HG02970 (cell line): Measurements from ENCODE around the gene PREX1.

Experiments
- ATAC-seq: cut with Tn5 transposase; IDR thresholded peaks from one replicate; pipeline ENCODE4 v1.9.1; 2021; ENCODE audit warnings: mild to moderate bottlenecking, moderate library complexity, moderate number of reproducible peaks; ENCODE audit not compliant: unreplicated experiment, low FRiP score

PREX1 gene

DNA sequence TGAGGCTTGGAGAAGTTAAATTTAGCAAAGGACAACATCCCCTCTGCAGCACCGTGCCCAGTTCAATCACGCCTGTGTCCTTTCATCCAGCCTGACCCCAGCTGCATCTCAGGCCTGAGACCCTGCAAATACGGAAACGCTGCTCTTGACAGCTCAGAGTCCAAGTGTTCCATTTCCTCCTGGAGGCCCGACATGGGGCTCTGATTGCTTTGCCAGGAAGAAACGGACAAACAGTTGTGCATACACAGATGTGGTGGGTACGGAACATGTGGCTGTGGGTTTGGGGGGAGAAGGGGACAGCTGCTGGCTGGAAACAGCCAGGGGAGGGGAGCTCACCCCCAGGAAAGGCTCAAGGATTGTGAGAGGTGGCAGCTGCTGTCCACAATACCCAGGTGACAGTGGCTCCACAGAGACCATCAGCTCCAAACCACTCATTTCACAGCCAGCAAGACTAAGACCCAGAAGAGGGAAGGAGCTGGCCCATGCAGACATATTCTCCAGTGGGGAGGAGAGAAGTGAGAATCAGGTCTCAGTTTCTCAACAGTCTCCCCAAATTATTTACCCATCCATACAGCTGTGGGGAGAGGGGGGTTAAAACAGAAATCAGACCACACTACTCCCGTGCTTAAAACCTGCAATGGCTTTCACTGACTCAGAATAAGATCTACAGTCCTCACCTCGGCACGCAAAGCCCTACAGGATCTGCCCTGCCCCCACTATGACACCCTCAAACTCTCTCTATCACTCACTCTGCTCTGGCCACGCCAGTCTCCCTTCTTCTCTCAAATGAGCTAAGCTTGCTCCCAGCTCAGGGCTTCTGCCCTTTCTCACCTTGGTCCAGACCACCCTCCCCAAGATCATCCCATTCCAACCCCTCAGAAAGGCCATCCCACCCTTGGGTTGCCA is 89.1 kb downstream of the PREX1 start:
- no peak for ATAC-seq

DNA sequence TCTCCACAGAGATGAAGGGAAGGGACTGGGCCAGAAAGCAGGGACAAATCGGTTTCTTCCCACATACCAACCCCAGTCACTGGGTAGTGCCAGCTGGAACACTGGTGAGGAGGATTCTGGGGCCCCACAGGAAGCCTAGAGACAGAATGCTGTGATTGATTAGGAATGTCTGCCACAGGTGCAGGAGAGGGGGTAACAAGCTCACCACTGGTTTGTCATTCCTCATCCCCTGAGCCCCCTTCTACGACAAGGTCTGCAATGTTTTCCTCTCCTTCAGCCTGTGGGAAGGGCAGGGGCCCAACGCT is 89.8 kb downstream of the PREX1 start:
- ATAC-seq, result no peak

DNA sequence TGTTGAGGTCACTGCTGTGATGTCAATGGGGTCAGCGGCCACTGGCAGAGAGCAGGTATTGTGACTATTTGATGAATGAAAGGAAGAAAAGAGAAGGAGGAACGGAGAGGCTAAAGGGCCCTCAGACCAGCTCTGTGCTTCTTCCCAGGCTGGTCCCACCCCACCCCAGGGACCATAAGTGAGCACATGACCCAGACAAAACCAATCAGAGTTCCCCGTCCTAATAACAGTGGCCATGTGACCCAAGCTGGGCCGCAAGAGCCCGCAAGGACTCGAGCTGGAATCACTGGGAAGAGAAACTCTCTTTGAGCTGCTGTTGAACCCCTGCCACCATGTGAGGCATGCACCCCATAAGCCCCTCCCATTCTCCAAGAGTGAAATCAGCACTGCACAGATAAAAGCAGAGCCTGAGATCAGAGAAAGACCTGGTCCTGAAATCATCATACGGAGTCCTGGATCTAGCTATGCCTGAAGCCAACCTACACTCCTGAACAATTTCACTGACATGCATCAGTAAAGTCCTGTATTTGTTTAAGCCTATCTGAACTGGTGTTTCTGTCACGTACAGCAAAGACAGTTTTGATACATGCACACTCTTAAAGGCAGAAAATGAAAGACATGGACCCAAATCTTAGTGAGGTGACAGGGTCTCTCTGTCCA is 90.2 kb downstream of the PREX1 start:
- no peak for ATAC-seq

DNA sequence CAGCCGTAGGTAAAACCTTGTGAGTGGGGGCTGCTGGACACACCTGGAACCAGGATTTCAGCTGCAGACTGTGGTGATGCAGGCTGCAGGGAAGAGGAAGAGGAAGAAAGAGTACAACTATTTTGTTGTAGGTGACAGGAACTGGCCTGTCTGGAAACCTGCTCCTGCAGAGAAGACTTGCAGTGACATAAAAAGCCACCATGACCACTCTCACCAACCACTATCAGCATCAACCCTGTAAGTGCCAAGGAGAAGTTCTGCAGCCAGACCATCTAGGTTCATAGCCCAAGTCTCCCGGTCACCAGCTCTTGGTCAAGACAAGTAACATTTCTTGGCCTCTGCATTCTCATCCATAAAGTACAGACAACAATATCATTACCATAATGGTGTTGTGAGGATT is 91.2 kb downstream of the PREX1 start:
- no peak for ATAC-seq

DNA sequence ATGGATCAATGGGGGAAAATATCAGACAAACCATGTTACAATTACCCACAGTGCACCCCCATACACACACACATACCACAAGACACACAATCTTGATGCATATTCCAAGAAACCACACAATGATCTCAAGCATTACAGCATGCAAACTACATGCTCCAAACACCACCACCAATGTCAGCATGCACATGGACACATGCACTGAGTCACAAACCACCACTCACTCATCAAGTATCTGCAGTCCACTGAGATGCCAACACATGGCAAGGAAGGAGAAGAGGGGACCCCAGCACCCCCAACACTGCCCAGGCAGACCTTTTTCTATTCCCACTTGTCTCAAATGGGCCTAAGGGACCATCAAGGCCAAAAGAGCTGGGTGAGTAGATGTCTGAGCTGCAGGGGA is 91.6 kb downstream of the PREX1 start:
- ATAC-seq, result no peak

DNA sequence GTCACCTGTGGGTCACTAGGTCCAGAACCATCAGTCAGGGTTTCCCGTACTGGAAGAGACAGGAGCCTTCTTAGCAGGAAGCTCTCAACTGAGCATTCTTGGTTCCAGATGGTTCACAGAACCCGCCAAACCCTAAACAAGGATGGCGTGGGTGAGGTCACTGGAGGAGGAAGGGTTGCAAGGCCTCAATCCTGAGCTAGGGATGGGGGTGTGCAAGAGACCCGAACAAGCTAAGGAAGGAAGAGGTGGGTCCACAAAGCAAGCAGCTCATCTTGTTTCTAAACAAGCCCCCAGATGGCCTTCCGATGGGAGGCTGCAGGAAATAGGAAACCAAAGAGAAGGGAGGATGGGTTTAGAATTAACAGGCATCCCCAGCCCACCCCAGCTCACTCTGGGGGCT is 92.7 kb downstream of the PREX1 start:
- ATAC-seq, result no peak

DNA sequence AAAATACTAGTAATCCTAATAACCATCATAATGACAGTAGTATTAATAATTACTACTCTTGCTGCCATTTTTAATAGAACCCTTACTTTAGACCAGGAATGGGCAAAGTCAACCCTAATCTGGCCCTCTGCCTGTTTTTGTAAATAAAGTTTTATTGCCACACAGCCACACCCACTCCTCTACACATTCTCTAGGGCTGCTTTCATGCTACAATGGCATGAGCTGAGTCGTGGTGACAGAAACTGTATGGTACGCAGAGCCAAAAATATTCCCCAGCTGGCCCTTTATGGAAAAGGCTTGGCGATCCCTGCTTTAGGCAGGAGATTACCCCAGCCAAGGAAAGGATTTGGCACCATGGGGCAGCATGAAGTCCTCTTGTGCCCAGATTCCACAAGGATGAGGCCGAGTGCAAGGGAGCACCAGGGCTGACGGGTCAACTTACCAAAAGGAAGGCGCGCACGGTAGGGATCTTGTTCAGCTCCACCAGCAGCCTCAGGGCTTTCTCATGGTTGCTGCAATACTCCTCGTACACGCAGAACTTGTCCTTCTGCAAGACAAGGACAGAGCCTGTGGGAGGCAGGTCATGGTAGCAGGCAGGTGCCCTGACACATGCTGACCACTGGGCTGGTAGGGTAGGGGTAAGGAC is 93.6 kb downstream of the PREX1 start:
- no peak for ATAC-seq

DNA sequence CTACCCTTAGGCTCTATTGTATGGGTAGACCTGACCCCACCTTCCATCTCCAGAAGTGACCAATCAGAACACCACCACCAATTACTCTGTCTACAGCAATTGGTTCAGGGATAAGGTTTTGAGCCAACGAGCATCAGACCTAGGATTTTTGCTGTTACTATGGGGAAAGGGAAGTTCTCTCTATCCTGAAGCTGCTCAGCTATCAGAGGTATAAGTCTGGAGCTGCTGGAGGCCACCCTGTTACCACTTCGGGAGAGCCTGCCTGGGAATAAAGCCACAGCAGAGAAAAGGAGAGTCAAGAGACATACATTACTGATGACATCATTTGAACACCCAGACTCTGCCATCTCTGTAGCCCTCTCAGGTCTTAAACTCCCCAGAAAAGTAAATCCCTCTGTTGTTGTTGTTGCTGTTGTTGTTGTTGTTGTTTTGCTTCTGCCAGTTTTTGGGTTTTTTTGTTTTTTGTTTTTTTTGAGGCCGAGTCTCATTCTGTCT is 94.5 kb downstream of the PREX1 start:
- ATAC-seq, result no peak

DNA sequence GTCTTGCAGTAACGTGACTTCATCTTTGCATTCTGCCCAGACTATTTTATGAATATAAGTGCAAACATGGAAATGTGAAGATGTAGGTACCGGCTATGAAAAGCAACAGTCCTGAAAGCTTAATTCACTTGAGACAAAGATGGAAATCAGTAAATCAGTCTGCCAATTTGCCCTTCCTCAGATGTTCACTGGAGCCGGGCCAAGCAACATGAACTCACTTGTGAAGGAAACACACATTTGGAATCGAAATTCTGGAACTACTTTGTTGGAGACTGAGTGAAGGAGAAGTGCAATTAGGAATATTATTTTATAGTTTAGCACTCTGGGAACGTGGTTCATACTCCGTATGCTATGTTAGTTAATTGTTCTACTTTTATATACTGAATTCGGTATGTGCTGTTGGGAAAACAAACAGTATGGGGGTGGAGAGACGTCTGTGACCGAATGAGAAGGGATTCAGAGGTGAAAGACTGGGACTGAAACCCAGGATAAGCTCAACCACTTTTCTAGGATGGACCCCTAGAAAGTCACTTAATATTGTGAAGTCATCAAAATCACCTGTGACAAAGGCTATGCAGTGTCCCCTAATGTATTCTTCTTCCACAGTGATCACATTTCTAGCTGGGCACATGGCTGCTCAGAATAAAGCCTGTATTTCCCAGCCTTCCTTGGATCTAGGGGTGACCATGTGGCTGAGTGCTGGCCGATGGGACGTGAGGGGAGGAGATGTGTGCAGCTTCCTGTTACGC is 95.5 kb downstream of the PREX1 start:
- ATAC-seq, result no peak

DNA sequence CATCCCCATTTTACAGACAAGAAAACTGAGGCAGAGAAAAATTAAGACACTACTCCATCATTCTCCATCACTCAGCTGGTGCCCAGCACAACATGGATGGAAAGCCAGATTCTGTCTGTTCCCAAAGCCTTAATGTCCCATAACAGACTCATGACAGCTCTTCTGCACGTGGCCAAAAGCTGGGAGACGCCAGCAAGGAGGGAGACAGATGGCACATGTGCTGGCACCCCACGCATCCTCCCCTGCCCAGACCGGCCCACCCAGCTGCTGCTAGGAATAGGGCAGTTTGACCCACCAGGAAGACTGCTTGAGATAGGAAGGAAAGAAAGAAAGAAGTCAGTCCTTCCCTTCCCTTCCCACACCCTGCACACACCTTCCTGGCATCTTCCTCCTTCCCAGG is 96.3 kb downstream of the PREX1 start:
- no peak for ATAC-seq

DNA sequence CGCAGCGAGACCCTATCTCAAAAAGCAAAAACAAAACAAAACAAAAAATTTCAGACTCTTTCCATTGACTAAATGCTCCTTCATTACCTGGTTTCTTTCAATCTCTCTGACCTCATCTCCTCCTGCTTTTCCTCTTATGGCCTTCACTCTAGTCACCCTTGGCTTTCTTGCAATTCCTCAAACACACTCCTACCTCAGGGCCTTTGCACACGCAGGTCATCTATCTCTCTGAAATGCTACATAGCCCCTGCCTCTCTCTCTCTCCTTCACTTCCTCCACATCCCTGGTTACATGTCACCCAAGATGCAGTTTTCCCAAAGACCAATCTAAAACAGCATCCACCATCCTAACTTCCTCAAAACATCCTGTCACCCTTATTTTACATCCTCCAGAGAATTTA is 96.8 kb downstream of the PREX1 start:
- ATAC-seq, result no peak

DNA sequence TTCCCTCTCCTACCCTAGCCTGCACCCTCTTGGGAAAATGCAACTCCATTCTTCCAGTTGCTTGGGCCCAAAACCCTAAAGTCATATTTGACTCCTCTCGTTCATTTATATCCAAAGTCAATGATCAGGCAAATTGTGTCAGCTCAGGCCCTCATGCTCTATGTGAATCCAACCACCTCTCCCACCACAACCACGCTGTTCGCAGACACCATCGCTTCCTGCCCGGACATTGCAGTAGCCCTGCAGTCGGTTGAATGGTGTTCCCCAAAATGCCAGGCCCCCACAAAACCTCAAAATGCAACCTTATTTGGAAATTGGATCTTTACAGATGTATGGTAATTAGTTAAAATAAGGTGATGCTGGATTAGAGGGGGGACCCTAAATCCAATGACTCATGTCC is 98.3 kb downstream of the PREX1 start:
- no peak for ATAC-seq

DNA sequence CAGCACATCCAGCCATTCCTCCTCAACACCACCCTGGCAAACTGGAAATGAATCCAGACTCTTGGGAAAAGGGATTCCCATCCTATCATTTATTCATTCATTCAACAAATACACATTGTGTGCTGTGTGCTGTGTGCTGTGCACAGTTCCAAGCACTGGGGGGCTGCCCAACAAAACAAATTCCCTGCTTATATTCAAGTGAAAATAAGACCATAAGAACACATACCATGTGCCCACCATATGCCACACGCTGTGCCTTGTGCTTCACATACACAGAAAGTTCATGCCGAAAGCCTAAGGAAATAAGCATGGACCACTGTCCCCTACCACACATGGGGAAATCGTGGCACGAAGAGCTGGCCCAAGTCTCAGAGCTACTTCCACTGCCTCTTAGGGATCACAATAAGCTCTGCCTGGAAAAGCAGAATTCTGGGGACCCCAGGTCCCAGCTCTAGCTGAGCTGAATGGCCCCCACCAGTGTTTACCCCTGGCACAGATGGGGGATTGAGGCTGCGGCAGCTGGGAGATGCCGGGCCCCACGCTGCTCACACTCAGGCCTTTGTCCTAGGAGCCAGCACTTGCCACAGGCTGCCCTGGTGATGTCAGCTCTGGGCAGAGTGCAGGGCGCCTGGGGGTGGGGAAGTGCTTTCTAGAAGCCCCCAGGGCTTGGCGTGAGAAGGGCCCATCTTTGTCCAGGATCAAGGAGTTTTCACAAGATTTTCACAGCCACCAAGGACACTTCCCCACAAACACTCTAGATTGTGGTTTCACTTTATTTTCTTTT is 99.6 kb downstream of the PREX1 start:
- ATAC-seq, result no peak

DNA sequence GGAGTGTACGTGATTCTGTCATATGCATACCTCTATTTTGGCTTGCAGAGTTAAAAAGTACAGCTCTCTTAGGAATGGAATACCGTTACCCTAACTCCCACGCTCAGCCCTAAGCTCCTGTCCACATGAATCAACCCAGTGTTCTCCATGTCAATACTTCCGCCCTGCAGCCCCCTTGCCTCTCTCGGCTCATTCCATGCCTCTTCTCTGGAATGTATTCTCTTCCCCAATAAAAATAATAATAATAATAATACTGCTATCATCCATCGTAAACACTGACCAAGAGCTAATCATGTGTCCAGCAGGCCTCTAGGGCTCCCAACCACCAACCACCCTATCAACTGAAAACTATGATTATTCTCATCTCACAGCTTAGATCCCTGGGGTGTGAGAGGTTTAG is 100.6 kb downstream of the PREX1 start:
- no peak for ATAC-seq

DNA sequence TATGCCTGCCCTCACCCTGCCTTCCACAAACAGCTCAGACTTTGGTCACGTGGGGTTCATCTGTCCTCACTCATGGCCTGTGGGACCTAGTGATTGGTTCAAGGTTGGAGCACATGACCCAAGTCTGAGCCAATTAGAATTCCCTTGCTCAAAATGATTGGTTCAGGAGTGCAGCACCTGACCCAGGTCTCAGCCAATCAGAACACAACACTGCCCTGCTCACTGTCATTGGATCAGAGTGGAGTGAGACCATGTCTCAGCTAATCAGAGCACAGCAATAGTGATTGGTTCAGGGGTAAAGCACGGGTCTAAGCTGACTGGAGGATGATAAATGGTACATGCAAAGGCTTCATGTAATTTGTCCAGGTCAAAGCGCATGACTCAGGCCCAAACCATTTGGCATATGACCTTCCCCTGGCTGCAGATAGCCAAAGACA is 102.2 kb downstream of the PREX1 start:
- no peak for ATAC-seq

DNA sequence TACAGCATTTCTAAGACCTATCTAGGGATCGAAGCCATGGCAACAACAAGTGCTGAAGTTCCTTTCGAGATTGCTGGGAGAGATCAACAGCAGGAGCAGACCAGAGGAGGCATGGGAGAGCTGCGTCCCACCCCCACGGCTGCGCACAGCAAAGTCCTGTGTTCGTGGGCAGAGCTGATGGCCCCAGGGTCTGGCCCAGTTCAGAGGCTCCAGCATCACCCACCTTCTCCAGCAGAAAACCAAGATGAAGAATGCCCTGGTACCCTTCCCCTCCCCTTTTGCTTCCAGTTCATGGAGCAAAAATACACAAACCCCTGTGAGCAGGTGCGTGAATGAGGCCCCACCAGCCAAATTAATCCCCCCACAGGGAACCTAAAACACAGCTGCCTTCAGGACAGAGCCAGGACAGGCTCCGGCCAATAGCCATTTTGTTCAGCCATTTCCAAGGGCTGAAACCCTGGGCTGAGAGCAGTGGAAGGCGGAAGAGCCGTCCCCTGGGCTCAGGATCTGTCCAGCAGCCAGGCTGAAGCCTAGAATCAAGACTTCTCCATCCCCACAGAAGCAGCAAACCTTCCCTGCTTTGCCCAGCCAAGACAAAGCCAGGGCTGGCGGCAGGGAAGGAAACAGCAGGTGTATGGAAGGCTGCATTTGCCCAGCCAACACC is 102.8 kb downstream of the PREX1 start:
- ATAC-seq, result no peak

DNA sequence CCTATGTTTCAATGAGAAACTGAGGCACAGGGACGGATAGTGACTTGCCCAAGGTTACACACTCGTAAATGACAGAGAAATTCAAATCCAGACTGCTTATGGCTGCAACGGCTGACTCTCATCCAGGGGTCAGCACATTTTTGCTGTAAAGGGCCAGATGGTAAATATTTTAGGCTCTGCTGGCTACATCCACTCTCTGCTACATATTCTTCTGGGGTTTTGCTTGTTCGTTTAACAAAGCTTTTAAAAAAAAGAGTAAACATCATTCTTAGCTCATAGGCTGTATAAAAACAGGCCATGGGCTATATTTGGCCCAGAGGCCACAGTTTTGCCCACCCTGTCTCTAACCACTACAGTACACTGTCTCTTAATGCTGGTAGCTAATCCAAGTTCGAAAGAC is 103.4 kb downstream of the PREX1 start:
- ATAC-seq, result no peak

DNA sequence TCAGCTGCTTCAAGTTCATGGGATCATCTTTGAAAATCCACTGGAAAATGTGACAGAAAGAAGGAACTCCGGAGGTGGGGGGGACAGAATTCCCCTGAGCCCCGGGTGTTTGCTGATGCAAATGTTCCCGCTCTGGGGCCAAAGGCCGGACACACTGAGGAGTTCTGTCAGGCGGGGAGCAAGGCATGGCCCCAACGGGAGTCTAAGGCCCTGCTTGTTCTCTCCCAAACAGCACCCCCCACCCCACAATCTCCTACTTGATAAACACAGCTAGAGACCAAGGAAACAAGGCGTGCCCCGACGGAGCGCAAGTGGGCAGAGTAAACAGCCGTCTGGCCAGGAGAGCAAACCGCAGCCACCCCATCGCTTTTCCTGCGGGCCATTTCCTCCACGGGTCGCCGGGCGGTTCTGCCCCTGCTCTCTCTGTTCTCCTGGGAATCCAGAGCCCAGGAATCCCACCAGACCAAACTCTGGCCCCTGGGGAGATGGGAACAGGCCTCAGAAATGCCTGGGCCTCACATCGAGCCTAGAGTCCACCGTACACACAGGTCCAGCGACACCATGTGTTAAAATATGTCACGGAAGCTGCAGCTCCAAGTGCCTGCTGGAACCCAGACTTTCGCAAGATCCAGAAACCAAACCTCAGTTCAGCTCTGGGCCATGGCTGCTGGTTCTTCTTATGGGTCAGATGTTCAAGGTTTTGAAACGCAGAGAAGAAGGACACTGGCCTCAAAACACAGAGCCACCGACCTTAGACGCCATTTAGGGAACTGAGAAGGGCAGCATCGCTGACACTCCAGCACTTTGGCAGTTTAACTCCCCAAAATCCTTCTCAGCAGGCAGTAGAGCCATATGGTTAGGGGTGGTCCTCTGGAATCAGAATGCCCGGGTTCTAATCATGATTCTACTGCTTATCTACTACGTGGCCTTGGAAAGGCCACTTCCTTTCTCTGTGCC is 104.2 kb downstream of the PREX1 start:
- ATAC-seq, result no peak
